HFFc6 (cell line): ENCODE measurements around the gene MOK. TPM values are rescaled to one million over a fixed set of nuclear protein-coding genes. Genes with fewer than 3 reads are reported as not detected.
A peak's percentile ranks its signal among the peaks of the same experiment; 100 is the strongest.

Source experiments
- DNase-seq: peaks from one replicate; pipeline ENCODE4 v3.0.0-alpha.2; 2018
- H3K27ac Mint-ChIP-seq: 2 replicates; pipeline ENCODE4 v1.8.0; 2020; ENCODE audit warnings: mild to moderate bottlenecking, mixed read lengths
- H3K27me3 Mint-ChIP-seq: 2 replicates; pipeline ENCODE4 v1.8.0; 2021; ENCODE audit warnings: mild to moderate bottlenecking, moderate library complexity, mixed read lengths; ENCODE audit not compliant: insufficient read depth
- H3K36me3 Mint-ChIP-seq: 2 replicates; pipeline ENCODE4 v1.8.0; 2021; ENCODE audit warnings: low read depth, mixed read lengths
- H3K4me1 Mint-ChIP-seq: 2 replicates; pipeline ENCODE4 v1.8.0; 2020; ENCODE audit warnings: low read depth, mixed read lengths
- H3K4me3 Mint-ChIP-seq: 2 replicates; pipeline ENCODE4 v1.8.0; 2020; ENCODE audit warnings: mild to moderate bottlenecking, moderate library complexity, mixed read lengths
- H3K9me3 Mint-ChIP-seq: 2 replicates; pipeline ENCODE4 v1.8.0; 2020; ENCODE audit warnings: mild to moderate bottlenecking, mixed read lengths
- CTCF ChIP-seq: fragments of 200-600 bp; sonication (generic); IDR thresholded peaks from 2 replicates; pipeline ENCODE4 v1.5.0; 2021; ENCODE audit warnings: antibody characterized with exemption, mild to moderate bottlenecking
- total RNA-seq, 6 experiments: library from RNA; stranded (reverse); fragmentation: NEBNext Ultra II Directional; extraction: Animal tissue kit (Norgen Biotek cat#: 25700); gene quantifications; 2 replicates in 1 of 6; 3 replicates in 5 of 6; pipeline ENCODE4 v1.2.3, GENCODE V29; 2021

MOK gene
- total RNA-seq, 6 experiments from 2014 or later = 11.5 to 18.7 (median 14.8) TPM

GRCh38 chr14:102321456-102322422 lies 16.8 kb upstream of the MOK start:
- Mint-ChIP-seq H3K4me3 (0 out of 2 replicates have a peak overlapping the region, but pooled peaks have one; percentile 20), H3K27me3 (peaks cover 6% of the 10 kb centered on the region), H3K4me1 (peaks cover 38% of the 10 kb centered on the region), H3K9me3 (no peaks in the 10 kb centered on the region), H3K36me3 (peaks cover 8% of the 10 kb centered on the region), H3K27ac (no peak overlapping the region)
- TF ChIP-seq CTCF = no peak
- DNase-seq = no peak

- no peak for TF ChIP-seq CTCF
- peak overlapping the region; percentile 88; the same call in 1 of the 2 replicates for H3K27ac Mint-ChIP-seq
- peak overlapping the region; percentile 94 for H3K4me3 Mint-ChIP-seq
- H3K36me3 Mint-ChIP-seq = peaks cover under 1% of the 10 kb centered on the region; the same call in 1 of the 2 replicates
- peaks cover 47% of the 10 kb centered on the region for H3K4me1 Mint-ChIP-seq
- DNase-seq = no peak
- H3K9me3 Mint-ChIP-seq = no peaks in the 10 kb centered on the region
- peaks cover 7% of the 10 kb centered on the region for H3K27me3 Mint-ChIP-seq
Measured at GRCh38 chr14:102320671-102321455, 15.9 kb upstream of the MOK start.

- H3K4me3 Mint-ChIP-seq = peak overlapping the region; percentile 94
- peak; percentile 33 for DNase-seq
- no peak for TF ChIP-seq CTCF
- H3K9me3 Mint-ChIP-seq = no peaks in the 10 kb centered on the region
- peak overlapping the region; percentile 88 for H3K27ac Mint-ChIP-seq
- peaks cover 7% of the 10 kb centered on the region for H3K27me3 Mint-ChIP-seq
- H3K4me1 Mint-ChIP-seq = peaks cover 54% of the 10 kb centered on the region
- no peaks in the 10 kb centered on the region for H3K36me3 Mint-ChIP-seq
Measured at GRCh38 chr14:102320033-102320660, 15.2 kb upstream of the MOK start.

GRCh38 chr14:102319351-102320032 lies 14.5 kb upstream of the MOK start, which contains the start of gene ZNF839:
Gene ZNF839 (plus strand): TSS chr14:102319746. CDS start chr14:102319766, 20 bp downstream.
- no peaks in the 10 kb centered on the region for H3K9me3 Mint-ChIP-seq
- peaks cover 7% of the 10 kb centered on the region for H3K27me3 Mint-ChIP-seq
- peak within 1 kb of the TSS; percentile 98 for H3K4me3 Mint-ChIP-seq
- peak; percentile 85 for DNase-seq
- no peak for TF ChIP-seq CTCF
- H3K36me3 Mint-ChIP-seq = no peaks in the 10 kb centered on the region
- H3K4me1 Mint-ChIP-seq = peaks cover 60% of the 10 kb centered on the region
- peak within 1 kb of the TSS; percentile 98 for H3K27ac Mint-ChIP-seq
